ENCODE results near the gene LOXL4. TPM values are rescaled to one million over a fixed set of nuclear protein-coding genes. Genes with fewer than 3 reads are reported as not detected.
A peak's percentile ranks its signal among the peaks of the same experiment; 100 is the strongest.

Gene LOXL4
- total RNA-seq, 2 experiments from 2014 or later: not detected

- Histone ChIP-seq H3K9me2 (ENCODE audit: insufficient read depth, low read length) (no peaks in the 10 kb centered on the region), H3K79me2 (ENCODE audit: insufficient read depth, low read depth, low read length) (no peaks in the 10 kb centered on the region), H3K36me3 (ENCODE audit: insufficient read depth, low read length) (peaks cover 79% of the 10 kb centered on the region), H3K27ac (ENCODE audit: low read depth, low read length, poor library complexity, severe bottlenecking) (no peak overlapping the region), H3K9me3 (ENCODE audit: low read length) (no peaks in the 10 kb centered on the region), H4K20me1 (ENCODE audit: insufficient read depth, low read length) (no peaks in the 10 kb centered on the region), H3K4me1 (ENCODE audit: insufficient read depth, low read length, poor library complexity, severe bottlenecking) (no peaks in the 10 kb centered on the region), H2AFZ (ENCODE audit: low read length) (no peak overlapping the region), H3K4me3 (ENCODE audit: low read depth, low read length, poor library complexity, severe bottlenecking) (no peak overlapping the region), H3K4me2 (ENCODE audit: low read length) (no peak overlapping the region)
- TF ChIP-seq EZH2phosphoT487 (IDR thresholded peaks at IDR 0.05; ENCODE audit: borderline replicate concordance, low read depth, low read length): no peak
- no peak for TF ChIP-seq CTCF (conservative IDR thresholded peaks at IDR 0.05; ENCODE audit: low read length)
- CTCF ChIA-PET (ENCODE audit: unreplicated experiment): no interaction called here
- intact Hi-C loops (cut with micrococcal nuclease; ENCODE audit: unreplicated experiment): no loop called here
- no peak for DNase-seq (ENCODE audit: low spot score)
- POLR2A ChIA-PET: no interaction called here
- no TSS peak for BruUV-seq (replicated peaks)
Measured at GRCh38 chr10:98246911-98247805, 20.8 kb downstream of the LOXL4 start.

GRCh38 chr10:98244586-98244985 lies 23.4 kb downstream of the LOXL4 start:
- intact Hi-C loops (cut with micrococcal nuclease; ENCODE audit: unreplicated experiment): no loop called here
- no peak overlapping the region for H3K27ac ChIP-seq (ENCODE audit: low read depth, low read length, poor library complexity, severe bottlenecking)
- BruUV-seq (replicated peaks): no TSS peak
- H4K20me1 ChIP-seq (ENCODE audit: insufficient read depth, low read length): no peaks in the 10 kb centered on the region
- no peak for DNase-seq (ENCODE audit: low spot score)
- ChIA-PET CTCF (ENCODE audit: unreplicated experiment) (no interaction called here), POLR2A (interaction anchor here (0.6 to 0.7 kb wide), 2 partner anchors 12 to 131 kb away, joined by 3 to 6 read pairs; no protein-coding TSS in a partner anchor)
- H3K9me2 ChIP-seq (ENCODE audit: insufficient read depth, low read length): no peaks in the 10 kb centered on the region
- no peak overlapping the region for H3K4me3 ChIP-seq (ENCODE audit: low read depth, low read length, poor library complexity, severe bottlenecking)
- H3K4me1 ChIP-seq (ENCODE audit: insufficient read depth, low read length, poor library complexity, severe bottlenecking): no peaks in the 10 kb centered on the region
- H3K79me2 ChIP-seq (ENCODE audit: insufficient read depth, low read depth, low read length): no peaks in the 10 kb centered on the region
- TF ChIP-seq EZH2phosphoT487 (IDR thresholded peaks at IDR 0.05; ENCODE audit: borderline replicate concordance, low read depth, low read length): no peak
- H3K36me3 ChIP-seq (ENCODE audit: insufficient read depth, low read length): peaks cover 96% of the 10 kb centered on the region
- no peak overlapping the region for H2AFZ ChIP-seq (ENCODE audit: low read length)
- no peak overlapping the region for H3K4me2 ChIP-seq (ENCODE audit: low read length)
- no peaks in the 10 kb centered on the region for H3K9me3 ChIP-seq (ENCODE audit: low read length)

GRCh38 chr10:98244141-98244540 lies 23.9 kb downstream of the LOXL4 start:
- Histone ChIP-seq H2AFZ (ENCODE audit: low read length) (no peak overlapping the region), H3K4me2 (ENCODE audit: low read length) (no peak overlapping the region), H3K27ac (ENCODE audit: low read depth, low read length, poor library complexity, severe bottlenecking) (no peak overlapping the region), H3K4me1 (ENCODE audit: insufficient read depth, low read length, poor library complexity, severe bottlenecking) (no peaks in the 10 kb centered on the region), H3K79me2 (ENCODE audit: insufficient read depth, low read depth, low read length) (no peaks in the 10 kb centered on the region), H4K20me1 (ENCODE audit: insufficient read depth, low read length) (no peaks in the 10 kb centered on the region), H3K4me3 (ENCODE audit: low read depth, low read length, poor library complexity, severe bottlenecking) (no peak overlapping the region), H3K9me2 (ENCODE audit: insufficient read depth, low read length) (no peaks in the 10 kb centered on the region), H3K9me3 (ENCODE audit: low read length) (no peaks in the 10 kb centered on the region), H3K36me3 (ENCODE audit: insufficient read depth, low read length) (peaks cover 100% of the 10 kb centered on the region)
- DNase-seq (ENCODE audit: low spot score): no peak
- intact Hi-C loops (cut with micrococcal nuclease; ENCODE audit: unreplicated experiment): no loop called here
- POLR2A ChIA-PET: interaction anchor here (0.6 kb wide), 1 partner anchor 12 kb away, joined by 6 read pairs; no protein-coding TSS in a partner anchor
- no peak for TF ChIP-seq CTCF (conservative IDR thresholded peaks at IDR 0.05; ENCODE audit: low read length)
- no peak for TF ChIP-seq EZH2phosphoT487 (IDR thresholded peaks at IDR 0.05; ENCODE audit: borderline replicate concordance, low read depth, low read length)
- BruUV-seq (replicated peaks): TSS peak; percentile 44
- CTCF ChIA-PET (ENCODE audit: unreplicated experiment): no interaction called here

Measured in OCI-LY7 (cell line).